ENCODE data around the gene SCAI. TPM values are rescaled to one million over a fixed set of nuclear protein-coding genes. Genes with fewer than 3 reads are reported as not detected.
A peak's percentile ranks its signal among the peaks of the same experiment; 100 is the strongest.

SCAI gene
- polyA plus RNA-seq, 2 of the 4 experiments (the other 2 are of a cell fraction): 2.1 to 5.0 TPM

GRCh38 chr9:125143377-125144090 lies at the start of gene SCAI (continued):
- TF ChIP-seq, protein P1, sequence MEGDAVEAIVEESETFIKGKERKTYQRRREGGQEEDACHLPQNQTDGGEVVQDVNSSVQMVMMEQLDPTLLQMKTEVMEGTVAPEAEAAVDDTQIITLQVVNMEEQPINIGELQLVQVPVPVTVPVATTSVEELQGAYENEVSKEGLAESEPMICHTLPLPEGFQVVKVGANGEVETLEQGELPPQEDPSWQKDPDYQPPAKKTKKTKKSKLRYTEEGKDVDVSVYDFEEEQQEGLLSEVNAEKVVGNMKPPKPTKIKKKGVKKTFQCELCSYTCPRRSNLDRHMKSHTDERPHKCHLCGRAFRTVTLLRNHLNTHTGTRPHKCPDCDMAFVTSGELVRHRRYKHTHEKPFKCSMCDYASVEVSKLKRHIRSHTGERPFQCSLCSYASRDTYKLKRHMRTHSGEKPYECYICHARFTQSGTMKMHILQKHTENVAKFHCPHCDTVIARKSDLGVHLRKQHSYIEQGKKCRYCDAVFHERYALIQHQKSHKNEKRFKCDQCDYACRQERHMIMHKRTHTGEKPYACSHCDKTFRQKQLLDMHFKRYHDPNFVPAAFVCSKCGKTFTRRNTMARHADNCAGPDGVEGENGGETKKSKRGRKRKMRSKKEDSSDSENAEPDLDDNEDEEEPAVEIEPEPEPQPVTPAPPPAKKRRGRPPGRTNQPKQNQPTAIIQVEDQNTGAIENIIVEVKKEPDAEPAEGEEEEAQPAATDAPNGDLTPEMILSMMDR (IDR thresholded peaks at IDR 0.05): peak; percentile 81
- TF ChIP-seq PHF8 (IDR thresholded peaks at IDR 0.05; ENCODE audit: borderline replicate concordance, low read depth): no peak
- no peak for TF ChIP-seq GATA3 (IDR thresholded peaks at IDR 0.05; ENCODE audit: borderline replicate concordance)
- no peak for TF ChIP-seq SREBF2 (IDR thresholded peaks at IDR 0.05)
- TF ChIP-seq MAFK (IDR thresholded peaks at IDR 0.05; ENCODE audit: partially characterized antibody): no peak
- no peak for TF ChIP-seq TFCP2L1 (CRISPR knock-in tag; IDR thresholded peaks at IDR 0.05)
- TF ChIP-seq NPAS2 (CRISPR knock-in tag; IDR thresholded peaks at IDR 0.05; ENCODE audit: borderline replicate concordance): no peak
- no peak for TF ChIP-seq USF2 (IDR thresholded peaks at IDR 0.05)
- no peak for TF ChIP-seq RCOR1 (IDR thresholded peaks at IDR 0.05; ENCODE audit: low read depth, low read length)
- no peak for TF ChIP-seq ZNF302 (CRISPR knock-in tag; IDR thresholded peaks at IDR 0.05)
- no peak for TF ChIP-seq EP300 (IDR thresholded peaks at IDR 0.05)
- TF ChIP-seq EHF (CRISPR knock-in tag; IDR thresholded peaks at IDR 0.05): no peak
- no peak for TF ChIP-seq CHD2 (IDR thresholded peaks at IDR 0.05; ENCODE audit: low read length, partially characterized antibody)
- no peak for TF ChIP-seq ZFP36 (IDR thresholded peaks at IDR 0.05; ENCODE audit: borderline replicate concordance, partially characterized antibody)
- no peak for TF ChIP-seq FOXS1 (CRISPR knock-in tag; IDR thresholded peaks at IDR 0.05)
- TF ChIP-seq SMC3 (IDR thresholded peaks at IDR 0.05): peak; percentile 71; the same call in 2 of the 3 replicates
- no peak for TF ChIP-seq HEYL (CRISPR knock-in tag; IDR thresholded peaks at IDR 0.05)
- no peak for TF ChIP-seq CBX2 (IDR thresholded peaks at IDR 0.05; ENCODE audit: borderline replicate concordance, low read depth)
- TF ChIP-seq RFX5 (IDR thresholded peaks at IDR 0.05): no peak
- TF ChIP-seq, protein P2, sequence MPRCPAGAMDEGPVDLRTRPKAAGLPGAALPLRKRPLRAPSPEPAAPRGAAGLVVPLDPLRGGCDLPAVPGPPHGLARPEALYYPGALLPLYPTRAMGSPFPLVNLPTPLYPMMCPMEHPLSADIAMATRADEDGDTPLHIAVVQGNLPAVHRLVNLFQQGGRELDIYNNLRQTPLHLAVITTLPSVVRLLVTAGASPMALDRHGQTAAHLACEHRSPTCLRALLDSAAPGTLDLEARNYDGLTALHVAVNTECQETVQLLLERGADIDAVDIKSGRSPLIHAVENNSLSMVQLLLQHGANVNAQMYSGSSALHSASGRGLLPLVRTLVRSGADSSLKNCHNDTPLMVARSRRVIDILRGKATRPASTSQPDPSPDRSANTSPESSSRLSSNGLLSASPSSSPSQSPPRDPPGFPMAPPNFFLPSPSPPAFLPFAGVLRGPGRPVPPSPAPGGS (IDR thresholded peaks at IDR 0.05): 0 out of 3 replicates have a peak, but pooled peaks have one; percentile 26
- no peak for TF ChIP-seq REST (IDR thresholded peaks at IDR 0.05)
- no peak for TF ChIP-seq MYC (IDR thresholded peaks at IDR 0.05; ENCODE audit: borderline replicate concordance, low read length)
- TF ChIP-seq POLR2A (IDR thresholded peaks at IDR 0.05; ENCODE audit: low read length): peak; percentile 55
